Measurements from ENCODE around the gene SLC28A1.
A peak's percentile ranks its signal among the peaks of the same experiment; 100 is the strongest.
"Not testable (repeated sequence)": the region's sequence is repeated elsewhere in the genome, so short reads cannot be mapped to it uniquely, and the experiment has no call there.

The SLC28A1 gene

GRCh38 chr15:84861781-84862180, 22.7 kb upstream of the SLC28A1 start:
- DNase-seq (ENCODE audit: low read depth in 2 of 2): no peak

GRCh38 chr15:84862214-84862975, 22.1 kb upstream of the SLC28A1 start:
- DNase-seq (ENCODE audit: low read depth in 2 of 2): no peak

GRCh38 chr15:84863565-84864443, 20.7 kb upstream of the SLC28A1 start:
- DNase-seq (ENCODE audit: low read depth in 2 of 2): no peak

GRCh38 chr15:84864444-84864795, 20.0 kb upstream of the SLC28A1 start:
- DNase-seq (ENCODE audit: low read depth in 2 of 2): no peak

GRCh38 chr15:84865074-84865569, 19.3 kb upstream of the SLC28A1 start:
- DNase-seq (ENCODE audit: low read depth in 2 of 2): no peak

GRCh38 chr15:84868037-84868880, 16.2 kb upstream of the SLC28A1 start:
- no peak for DNase-seq (ENCODE audit: low read depth in 2 of 2)

- DNase-seq (ENCODE audit: low read depth in 2 of 2): no peak
Observed at GRCh38 chr15:84869510-84869909, 15.0 kb upstream of the SLC28A1 start.

- no peak for DNase-seq (ENCODE audit: low read depth in 2 of 2)
Observed at GRCh38 chr15:84871428-84871985, 13.0 kb upstream of the SLC28A1 start.

GRCh38 chr15:84872009-84872910, 12.2 kb upstream of the SLC28A1 start:
- DNase-seq (ENCODE audit: low read depth in 2 of 2): no peak

GRCh38 chr15:84873997-84874396, 10.5 kb upstream of the SLC28A1 start:
- no peak for DNase-seq (ENCODE audit: low read depth in 2 of 2)

GRCh38 chr15:84874981-84875699, 9.3 kb upstream of the SLC28A1 start:
- DNase-seq (ENCODE audit: low read depth in 2 of 2): no peak

- no peak for DNase-seq (ENCODE audit: low read depth in 2 of 2)
Observed at GRCh38 chr15:84876269-84876668, 8.2 kb upstream of the SLC28A1 start.

GRCh38 chr15:84877701-84878100, 6.8 kb upstream of the SLC28A1 start:
- not testable (repeated sequence) for DNase-seq (ENCODE audit: low read depth in 2 of 2)

GRCh38 chr15:84878504-84878903, 6.0 kb upstream of the SLC28A1 start:
- peak; percentile 29 to 62 for DNase-seq (ENCODE audit: low read depth in 2 of 2)

- no peak for DNase-seq (ENCODE audit: low read depth in 2 of 2)
Observed at GRCh38 chr15:84879088-84879780, 5.2 kb upstream of the SLC28A1 start.

GRCh38 chr15:84880007-84880406, 4.5 kb upstream of the SLC28A1 start:
- no peak for DNase-seq (ENCODE audit: low read depth in 2 of 2)

- DNase-seq (ENCODE audit: low read depth in 2 of 2): no peak
Observed at GRCh38 chr15:84880822-84881519, 3.5 kb upstream of the SLC28A1 start.

GRCh38 chr15:84881520-84881830, 3.0 kb upstream of the SLC28A1 start:
- DNase-seq (ENCODE audit: low read depth in 2 of 2): no peak

- no peak for DNase-seq (ENCODE audit: low read depth in 2 of 2)
Observed at GRCh38 chr15:84883466-84883865, 996 bp upstream of the SLC28A1 start.

Data from activated CD4-positive, alpha-beta T cell treated with anti-CD3 and anti-CD28 coated beads for 24 hours (primary cell).